ENCODE measurements around the gene GINS1.
A peak's percentile ranks its signal among the peaks of the same experiment; 100 is the strongest.

GINS1 gene

GRCh38 chr20:25382704-25383370 lies 24.6 kb upstream of the GINS1 start:
- TF ChIP-seq, protein P1, sequence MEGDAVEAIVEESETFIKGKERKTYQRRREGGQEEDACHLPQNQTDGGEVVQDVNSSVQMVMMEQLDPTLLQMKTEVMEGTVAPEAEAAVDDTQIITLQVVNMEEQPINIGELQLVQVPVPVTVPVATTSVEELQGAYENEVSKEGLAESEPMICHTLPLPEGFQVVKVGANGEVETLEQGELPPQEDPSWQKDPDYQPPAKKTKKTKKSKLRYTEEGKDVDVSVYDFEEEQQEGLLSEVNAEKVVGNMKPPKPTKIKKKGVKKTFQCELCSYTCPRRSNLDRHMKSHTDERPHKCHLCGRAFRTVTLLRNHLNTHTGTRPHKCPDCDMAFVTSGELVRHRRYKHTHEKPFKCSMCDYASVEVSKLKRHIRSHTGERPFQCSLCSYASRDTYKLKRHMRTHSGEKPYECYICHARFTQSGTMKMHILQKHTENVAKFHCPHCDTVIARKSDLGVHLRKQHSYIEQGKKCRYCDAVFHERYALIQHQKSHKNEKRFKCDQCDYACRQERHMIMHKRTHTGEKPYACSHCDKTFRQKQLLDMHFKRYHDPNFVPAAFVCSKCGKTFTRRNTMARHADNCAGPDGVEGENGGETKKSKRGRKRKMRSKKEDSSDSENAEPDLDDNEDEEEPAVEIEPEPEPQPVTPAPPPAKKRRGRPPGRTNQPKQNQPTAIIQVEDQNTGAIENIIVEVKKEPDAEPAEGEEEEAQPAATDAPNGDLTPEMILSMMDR (IDR thresholded peaks at IDR 0.05; ENCODE audit: insufficient read depth, low read length, missing control alignments) = no peak
- DNase-seq (ENCODE audit: low read depth, low spot score) = no peak
- POLR2A ChIA-PET = no interaction called here
- H3K4me3 ChIP-seq (ENCODE audit: low read depth, low read length) = no peak overlapping the region
- CTCF ChIA-PET = interaction anchor here (1.4 kb wide), 1 partner anchor 11 kb away, joined by 4 read pairs; no protein-coding TSS in a partner anchor

DNA sequence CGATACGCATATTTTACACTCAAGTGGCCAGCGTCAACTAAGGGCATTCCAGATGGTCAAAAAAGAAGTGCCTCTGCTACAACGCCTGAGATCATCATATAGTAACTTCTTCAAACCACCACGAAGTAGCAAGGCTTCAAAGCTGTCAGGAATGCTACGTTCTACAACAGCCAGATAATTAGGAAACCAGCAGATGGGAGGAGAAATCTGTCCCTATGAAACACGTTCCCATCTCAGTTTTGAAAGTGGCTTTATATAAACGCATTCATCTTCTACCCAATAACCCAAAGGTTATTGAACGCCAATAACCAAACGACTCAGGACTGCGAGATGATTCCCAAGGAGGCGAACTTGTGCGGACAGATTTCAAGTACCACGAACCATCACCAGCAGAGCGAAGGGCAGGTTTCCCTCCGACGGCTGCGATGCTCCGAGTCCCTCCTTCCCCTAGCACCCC lies 18.0 kb upstream of the GINS1 start:
- CTCF ChIA-PET = no interaction called here
- no peak for DNase-seq (ENCODE audit: low read depth, low spot score)

GRCh38 chr20:25389858-25390537 lies 17.5 kb upstream of the GINS1 start:
- H3K4me3 ChIP-seq (ENCODE audit: low read depth, low read length) = peak overlapping the region; percentile 83
- TF ChIP-seq, protein P1 (IDR thresholded peaks at IDR 0.05; ENCODE audit: insufficient read depth, low read length, missing control alignments) = no peak
- ChIA-PET CTCF (no interaction called here), POLR2A (no interaction called here)
- DNase-seq (ENCODE audit: low read depth, low spot score) = no peak

More for the DNA sequence above, 18.0 kb upstream of the GINS1 start:
- peak overlapping the region; percentile 83 for H3K4me3 ChIP-seq (ENCODE audit: low read depth, low read length)
- TF ChIP-seq, protein P1 (IDR thresholded peaks at IDR 0.05; ENCODE audit: insufficient read depth, low read length, missing control alignments) = no peak
- POLR2A ChIA-PET = interaction anchor here (0.6 kb wide), 1 partner anchor 80 kb away, joined by 3 read pairs; no protein-coding TSS in a partner anchor

DNA sequence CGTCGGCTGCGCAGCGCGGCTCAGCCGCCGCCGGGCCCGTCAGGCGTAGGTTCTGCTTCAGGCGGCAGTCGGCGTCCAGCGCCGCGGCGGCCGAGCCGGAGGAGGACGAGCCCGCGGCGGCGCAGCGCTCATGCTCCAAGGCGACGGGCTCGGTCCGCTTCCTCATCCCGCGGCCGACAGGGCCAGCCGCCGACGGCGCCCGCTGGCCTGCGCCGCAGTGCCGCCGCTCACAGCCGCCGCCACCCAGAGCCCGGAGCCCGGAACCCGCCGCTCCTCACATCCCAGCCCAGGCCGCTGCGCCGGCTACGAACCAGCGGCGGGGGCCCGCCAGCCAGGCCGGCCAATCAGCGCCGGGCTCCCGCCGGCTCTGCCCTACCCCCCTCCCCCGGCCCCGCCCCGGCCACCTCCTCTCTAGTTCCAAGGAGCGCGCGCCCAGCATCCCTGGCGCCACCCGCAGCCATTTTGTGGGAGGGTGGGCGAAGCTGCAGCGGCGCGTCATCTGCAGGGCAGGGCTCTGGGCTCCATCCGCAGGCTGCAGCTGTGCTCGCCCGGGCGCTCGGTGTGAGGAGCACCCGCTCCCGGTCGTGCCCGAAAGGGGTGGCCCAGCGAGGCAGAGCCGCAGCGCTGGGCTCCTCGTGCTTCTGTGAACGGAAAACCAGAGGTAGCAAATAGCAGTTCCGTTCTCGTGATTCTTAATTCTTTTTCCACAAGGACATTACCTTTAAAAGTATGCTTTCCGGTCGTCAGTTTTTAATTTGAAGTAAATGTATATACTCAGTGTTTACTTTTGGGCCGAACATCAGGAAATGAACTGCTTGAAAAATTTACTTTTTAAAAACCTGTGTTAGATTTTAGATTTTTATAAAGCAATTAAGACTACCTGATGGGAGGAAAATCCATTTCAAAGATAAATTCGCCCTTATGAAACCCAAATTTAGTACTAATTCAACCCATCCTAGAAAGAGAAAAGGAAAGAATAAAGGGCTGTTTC lies 16.6 kb upstream of the GINS1 start, which contains the start of gene ABHD12:
TSS of gene ABHD12 (minus strand) at position 298 of the 991 bp plus-strand sequence. CDS start at position 166, 132 bp downstream.
- POLR2A ChIA-PET = interaction anchor here (0.9 kb wide), 1 partner anchor 17 kb away, joined by 3 read pairs; the partner anchor contains the start of gene GINS1
- H3K4me3 ChIP-seq (ENCODE audit: low read depth, low read length) = peak within 1 kb of the TSS; percentile 83
- DNase-seq (ENCODE audit: low read depth, low spot score) = peak; percentile 69
- CTCF ChIA-PET = no interaction called here
- TF ChIP-seq, protein P1 (IDR thresholded peaks at IDR 0.05; ENCODE audit: insufficient read depth, low read length, missing control alignments) = peak; percentile 15

- ChIA-PET CTCF (interaction anchor here (1.5 kb wide), 1 partner anchor 94 kb away, joined by 5 read pairs; no protein-coding TSS in a partner anchor), POLR2A (no interaction called here)
- DNase-seq (ENCODE audit: low read depth, low spot score) = no peak
- TF ChIP-seq, protein P1 (IDR thresholded peaks at IDR 0.05; ENCODE audit: insufficient read depth, low read length, missing control alignments) = no peak
- H3K4me3 ChIP-seq (ENCODE audit: low read depth, low read length) = no peak overlapping the region
These were observed 13.2 kb upstream of the GINS1 start for GRCh38 chr20:25394276-25394675.

All from AG04449 (cell line).